Small intestine (tissue), 7 donors: ENCODE results near the gene DCAF17. TPM values are rescaled to one million over a fixed set of nuclear protein-coding genes. Genes with fewer than 3 reads are reported as not detected.
"Not testable (repeated sequence)": the region's sequence is repeated elsewhere in the genome, so short reads cannot be mapped to it uniquely, and the experiment has no call there.

Experiments used
- DNase-seq, 2 donors: peaks; one replicate each; pipeline versions ENCODE4 v3.0.0 to v3.0.0-alpha.2; 2013
- FAIRE-seq: peaks from 2 replicates; lab custom pipeline; 2012; peaks lifted over from hg19 to GRCh38; lab: Jason Lieb, UNC
- H3K27ac ChIP-seq, 3 donors: one replicate each; pipeline ENCODE4 v1.5.1; 2013; ENCODE audit warnings: low read length in 2 of 3, mild to moderate bottlenecking in 2 of 3, control low read depth in 1 of 3, inconsistent platforms in 1 of 3, low read depth in 1 of 3, moderate library complexity in 1 of 3
- H3K27me3 ChIP-seq, 3 donors: one replicate each; pipeline ENCODE4 v1.6.1; 2013; ENCODE audit warnings: low read length in 3 of 3, inconsistent platforms in 1 of 3; ENCODE audit not compliant: control insufficient read depth in 3 of 3, insufficient read depth in 3 of 3
- H3K36me3 ChIP-seq, 3 donors: one replicate each; pipeline ENCODE4 v1.6.1; 2013; ENCODE audit warnings: low read length in 3 of 3, inconsistent platforms in 1 of 3, low read depth in 1 of 3, mild to moderate bottlenecking in 1 of 3, moderate library complexity in 1 of 3; ENCODE audit not compliant: control insufficient read depth in 3 of 3, insufficient read depth in 2 of 3
- H3K4me1 ChIP-seq, 3 donors: one replicate each; pipeline ENCODE4 v1.6.1; 2013; ENCODE audit warnings: low read length in 2 of 3, inconsistent platforms in 1 of 3, low read depth in 1 of 3, mild to moderate bottlenecking in 1 of 3, moderate library complexity in 1 of 3; ENCODE audit not compliant: control insufficient read depth in 3 of 3, insufficient read depth in 2 of 3
- H3K4me3 ChIP-seq, 3 donors: one replicate each; pipeline ENCODE4 v1.5.1; 2013; ENCODE audit warnings: low read length in 3 of 3, control low read depth in 1 of 3, inconsistent platforms in 1 of 3, low read depth in 1 of 3, mild to moderate bottlenecking in 1 of 3, moderate library complexity in 1 of 3
- H3K9me3 ChIP-seq, 2 donors: one replicate each; pipeline ENCODE4 v1.6.1; 2013; ENCODE audit warnings: low read depth in 1 of 2, low read length in 1 of 2; ENCODE audit not compliant: control insufficient read depth in 2 of 2, insufficient read depth in 1 of 2
- WGBS, 3 donors: extraction: QIAGEN DNeasy Blood & Tissue Kit; methylation state at CpG; one replicate each; pipeline ENCODE4 v1.1.7; 2013; 5-methylcytosine and 5-hydroxymethylcytosine counted together
- polyA plus RNA-seq, 4 donors: library from polyadenylated mRNA; stranded (reverse) in 3 of 4; unstranded in 1 of 4; fragments of 200-250 nt in 3 of 4; fragments of 120-200 nt in 1 of 4; gene quantifications; one replicate each; pipeline versions ENCODE4 v1.2.1 to v1.2.3, GENCODE V29; 2013
- donor health status: healthy with polysubstance abuse.
- donor health status: control.
- donor health status: control.
- donor health status: Bipolar disorder and iron deficiency.
- donor health status: healthy.

The DCAF17 gene
- polyA plus RNA-seq, 4 donors = 3.5 to 19.3 (median 5.7) TPM

DNA sequence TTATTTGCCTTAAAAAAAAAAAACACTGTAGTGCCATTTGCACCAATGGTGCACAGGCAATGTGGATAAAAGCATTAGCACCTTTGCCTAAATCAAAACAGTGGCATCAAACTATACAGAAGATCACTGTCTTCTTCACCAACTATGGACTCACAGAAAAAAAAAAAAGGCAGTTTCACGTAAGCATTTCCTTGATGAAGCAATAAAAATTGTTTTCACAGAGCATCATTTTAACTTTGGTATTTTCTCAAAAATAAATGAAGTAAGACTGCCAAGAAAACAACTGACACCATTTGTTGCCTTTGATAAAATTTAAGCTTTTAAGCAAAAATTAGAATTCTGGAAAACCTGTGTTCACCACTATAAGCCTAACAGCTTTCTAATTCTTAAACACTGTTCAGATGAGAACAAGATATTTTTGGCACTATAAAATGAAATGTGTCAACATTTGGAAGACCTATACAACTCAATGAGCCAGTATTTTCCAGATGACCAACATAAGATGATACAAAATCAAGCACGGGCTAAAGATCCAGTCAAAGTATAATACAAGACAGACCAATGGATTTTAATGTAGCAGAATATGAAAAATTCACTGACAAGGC, 21.4 kb upstream of the DCAF17 start:
- no peaks in the 10 kb centered on the region for H3K27me3 ChIP-seq
- 76 to 93% (median 92%) methylated on average over 2 of the region's 2 CpGs for WGBS, 3 donors
- no peak overlapping the region for H3K4me3 ChIP-seq
- no peak for FAIRE-seq
- H3K36me3 ChIP-seq = no peaks in the 10 kb centered on the region
- no peak overlapping the region for H3K27ac ChIP-seq
- no peaks in the 10 kb centered on the region for H3K9me3 ChIP-seq
- peaks cover 0 to 4% (median 0%) of the 10 kb centered on the region in 3 donors for H3K4me1 ChIP-seq
- DNase-seq = no peak

- not testable (repeated sequence) for H3K9me3 ChIP-seq, H3K27ac ChIP-seq, H3K4me3 ChIP-seq, H3K27me3 ChIP-seq, DNase-seq, FAIRE-seq, H3K36me3 ChIP-seq, H3K4me1 ChIP-seq
- 84 to 92% (median 87%) methylated on average over 4 of the region's 4 CpGs for WGBS, 3 donors
These were observed 19.4 kb upstream of the DCAF17 start for GRCh38 chr2:171414645-171415044.

GRCh38 chr2:171416009-171416926, 17.8 kb upstream of the DCAF17 start:
- FAIRE-seq (peak; percentile 39), DNase-seq (peak; percentile 95 to 97)
- H3K27me3 ChIP-seq = no peaks in the 10 kb centered on the region
- peak overlapping the region in 2 of 3 donors; percentile 41 to 80 for H3K27ac ChIP-seq
- H3K4me3 ChIP-seq = no peak overlapping the region
- WGBS, 3 donors = 27 to 37% (median 34%) methylated on average over 7 of the region's 7 CpGs
- peaks cover 0 to 9% (median 0%) of the 10 kb centered on the region in 3 donors for H3K4me1 ChIP-seq
- H3K9me3 ChIP-seq = no peaks in the 10 kb centered on the region
- no peaks in the 10 kb centered on the region for H3K36me3 ChIP-seq

- peaks cover 0 to 5% (median 0%) of the 10 kb centered on the region in 3 donors for H3K36me3 ChIP-seq
- H3K4me3 ChIP-seq = no peak overlapping the region
- H3K27ac ChIP-seq = no peak overlapping the region
- peaks cover 0 to 9% (median 0%) of the 10 kb centered on the region in 3 donors for H3K4me1 ChIP-seq
- DNase-seq (peak; percentile 53 to 61), FAIRE-seq (no peak)
- no peaks in the 10 kb centered on the region for H3K27me3 ChIP-seq
- peaks cover 0 to 15% of the 10 kb centered on the region in 2 donors for H3K9me3 ChIP-seq
- 21 to 64% (median 24%) methylated on average over 2 of the region's 2 CpGs for WGBS, 3 donors
These were observed 14.7 kb upstream of the DCAF17 start for GRCh38 chr2:171419333-171419732.

- peaks cover 0 to 5% (median 0%) of the 10 kb centered on the region in 3 donors for H3K4me1 ChIP-seq
- no peak overlapping the region for H3K4me3 ChIP-seq
- no peak overlapping the region for H3K27ac ChIP-seq
- DNase-seq (no peak), FAIRE-seq (no peak)
- peaks cover 0 to 27% of the 10 kb centered on the region in 2 donors for H3K9me3 ChIP-seq
- 71 to 84% (median 75%) methylated on average over 3 of the region's 3 CpGs for WGBS, 3 donors
- no peaks in the 10 kb centered on the region for H3K27me3 ChIP-seq
- H3K36me3 ChIP-seq = peaks cover 0 to 8% (median 0%) of the 10 kb centered on the region in 3 donors
These were observed 13.1 kb upstream of the DCAF17 start for GRCh38 chr2:171420728-171421563.

DNA sequence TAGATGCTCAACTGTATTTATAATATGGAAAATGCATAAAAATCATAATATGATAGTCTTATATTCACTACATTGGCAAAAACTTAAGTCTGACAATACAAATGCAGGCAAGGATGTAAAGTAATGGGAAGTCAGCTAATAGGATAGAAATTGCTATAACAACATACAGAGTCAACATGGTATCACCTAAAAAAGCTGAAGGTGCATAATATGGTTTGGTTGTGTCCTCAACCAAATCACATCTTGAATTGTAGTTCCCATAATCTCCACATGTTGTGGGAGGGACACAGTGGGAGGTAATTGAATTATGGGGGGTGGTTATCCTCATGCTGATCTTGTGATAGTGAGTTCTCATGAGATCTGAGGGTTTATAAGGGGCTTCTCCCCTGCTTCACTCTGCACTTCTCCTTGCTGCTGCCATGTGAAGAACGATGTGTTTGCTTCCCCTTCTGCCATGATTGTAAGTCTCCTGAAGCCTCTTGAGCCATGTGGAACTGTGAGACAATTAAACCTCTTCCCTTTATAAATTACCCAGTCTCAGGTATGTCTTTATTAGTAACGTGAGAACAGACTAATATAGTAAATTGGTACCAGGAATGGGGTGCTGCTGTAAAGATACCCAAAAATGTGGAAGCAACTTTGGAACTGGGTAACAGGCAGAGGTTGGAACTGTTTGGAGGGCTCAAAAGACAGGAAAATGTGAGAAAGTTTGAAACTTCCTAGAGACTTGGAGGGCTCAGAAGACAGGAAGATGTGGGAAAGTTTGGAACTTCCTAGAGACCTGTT, 11.1 kb upstream of the DCAF17 start:
- peaks cover 0 to 27% of the 10 kb centered on the region in 2 donors for H3K9me3 ChIP-seq
- not testable (repeated sequence) for H3K36me3 ChIP-seq, FAIRE-seq, H3K4me1 ChIP-seq, H3K27ac ChIP-seq, H3K27me3 ChIP-seq, DNase-seq, H3K4me3 ChIP-seq
- WGBS, 3 donors = 94 to 98% (median 96%) methylated on average over 2 of the region's 2 CpGs

GRCh38 chr2:171430516-171431410, 3.3 kb upstream of the DCAF17 start:
- H3K4me1 ChIP-seq = peaks cover 0 to 9% (median 0%) of the 10 kb centered on the region in 3 donors
- H3K27me3 ChIP-seq = no peaks in the 10 kb centered on the region
- peaks cover 0 to 11% (median 0%) of the 10 kb centered on the region in 3 donors for H3K36me3 ChIP-seq
- H3K4me3 ChIP-seq = no peak overlapping the region
- DNase-seq (no peak), FAIRE-seq (no peak)
- WGBS, 3 donors = 96 to 98% (median 96%) methylated on average over 7 of the region's 7 CpGs
- peaks cover 0 to 12% of the 10 kb centered on the region in 2 donors for H3K9me3 ChIP-seq
- no peak overlapping the region for H3K27ac ChIP-seq
